Astrocyte (in vitro differentiated cells and primary cell): ENCODE results near the gene CBX7. TPM values are rescaled to one million over a fixed set of nuclear protein-coding genes. Genes with fewer than 3 reads are reported as not detected.
A peak's percentile ranks its signal among the peaks of the same experiment; 100 is the strongest.

Experiments
- DNase-seq: peaks from one replicate; pipeline ENCODE4 v3.0.0-alpha.2; 2010; ENCODE audit warnings: low read depth
- FAIRE-seq: peaks from 2 replicates; lab custom pipeline; 2011; peaks lifted over from hg19 to GRCh38; lab: Jason Lieb, UNC
- H2AFZ ChIP-seq: 2 replicates; pipeline ENCODE4 v1.6.0; 2012; ENCODE audit warnings: low read depth, low read length, inconsistent platforms
- H3K27ac ChIP-seq: 2 replicates; pipeline ENCODE4 v1.5.1; 2011; ENCODE audit warnings: low read depth, low read length, inconsistent platforms
- H3K27me3 ChIP-seq: 2 replicates; pipeline ENCODE4 v1.6.0; 2011; ENCODE audit warnings: low read length, inconsistent platforms; ENCODE audit not compliant: insufficient read depth
- H3K36me3 ChIP-seq: 2 replicates; pipeline ENCODE4 v1.5.1; 2011; ENCODE audit warnings: low read length, inconsistent platforms; ENCODE audit not compliant: insufficient read depth
- H3K4me1 ChIP-seq: 2 replicates; pipeline ENCODE4 v1.5.1; 2011; ENCODE audit warnings: low read length, inconsistent platforms; ENCODE audit not compliant: insufficient read depth
- H3K4me2 ChIP-seq: 2 replicates; pipeline ENCODE4 v1.6.0; 2012; ENCODE audit warnings: low read length, inconsistent platforms
- H3K4me3 ChIP-seq: 2 replicates; pipeline ENCODE4 v1.5.1; 2011; ENCODE audit warnings: low read depth, mild to moderate bottlenecking, low read length, inconsistent platforms; ENCODE audit not compliant: insufficient read depth
- H3K79me2 ChIP-seq: 2 replicates; pipeline ENCODE4 v1.6.0; 2012; ENCODE audit warnings: mild to moderate bottlenecking, low read length, inconsistent platforms; ENCODE audit not compliant: insufficient read depth
- H3K9ac ChIP-seq: 2 replicates; pipeline ENCODE4 v1.6.0; 2012; ENCODE audit warnings: mild to moderate bottlenecking, low read length, inconsistent platforms
- H3K9me3 ChIP-seq: 2 replicates; pipeline ENCODE4 v1.5.1; 2012; ENCODE audit warnings: low read depth, mild to moderate bottlenecking, low read length, inconsistent platforms; ENCODE audit not compliant: insufficient read depth
- H4K20me1 ChIP-seq: 2 replicates; pipeline ENCODE4 v1.6.0; 2012; ENCODE audit warnings: low read length, inconsistent platforms; ENCODE audit not compliant: insufficient read depth
- H3K27ac Mint-ChIP-seq: one replicate; pipeline ENCODE4 v1.8.0; 2021; ENCODE audit warnings: mild to moderate bottlenecking, mixed read lengths; ENCODE audit not compliant: unreplicated experiment
- H3K27me3 Mint-ChIP-seq: one replicate; pipeline ENCODE4 v1.8.0; 2021; ENCODE audit warnings: low read depth, mixed read lengths; ENCODE audit not compliant: unreplicated experiment
- H3K36me3 Mint-ChIP-seq: one replicate; pipeline ENCODE4 v1.8.0; 2021; ENCODE audit warnings: low read depth, mixed read lengths; ENCODE audit not compliant: unreplicated experiment
- H3K4me1 Mint-ChIP-seq: one replicate; pipeline ENCODE4 v1.8.0; 2021; ENCODE audit warnings: low read depth, mixed read lengths; ENCODE audit not compliant: unreplicated experiment
- H3K4me3 Mint-ChIP-seq: one replicate; pipeline ENCODE4 v1.8.0; 2021; ENCODE audit warnings: mild to moderate bottlenecking, moderate library complexity, mixed read lengths; ENCODE audit not compliant: unreplicated experiment
- H3K9me3 Mint-ChIP-seq: one replicate; pipeline ENCODE4 v1.8.0; 2021; ENCODE audit warnings: mild to moderate bottlenecking, mixed read lengths; ENCODE audit not compliant: unreplicated experiment
- EZH2 ChIP-seq: IDR thresholded peaks from 2 replicates; pipeline ENCODE4 v1.6.1; 2012; ENCODE audit warnings: mild to moderate bottlenecking, low read length, inconsistent platforms; ENCODE audit not compliant: insufficient read depth
- total RNA-seq: library from RNA; stranded (reverse); gene quantifications from 2 replicates; pipeline ENCODE4 v1.2.1, GENCODE V29; 2021
- TF ChIP-seq, protein P1 (sequence below): IDR thresholded peaks from 2 replicates; pipeline ENCODE4 v1.5.1; 2011; ENCODE audit warnings: low read depth, mild to moderate bottlenecking, inconsistent platforms, low read length, moderate library complexity; ENCODE audit not compliant: insufficient read depth

Gene CBX7
- total RNA-seq, 1 donor from 2014 or later = 1.2 TPM

DNA sequence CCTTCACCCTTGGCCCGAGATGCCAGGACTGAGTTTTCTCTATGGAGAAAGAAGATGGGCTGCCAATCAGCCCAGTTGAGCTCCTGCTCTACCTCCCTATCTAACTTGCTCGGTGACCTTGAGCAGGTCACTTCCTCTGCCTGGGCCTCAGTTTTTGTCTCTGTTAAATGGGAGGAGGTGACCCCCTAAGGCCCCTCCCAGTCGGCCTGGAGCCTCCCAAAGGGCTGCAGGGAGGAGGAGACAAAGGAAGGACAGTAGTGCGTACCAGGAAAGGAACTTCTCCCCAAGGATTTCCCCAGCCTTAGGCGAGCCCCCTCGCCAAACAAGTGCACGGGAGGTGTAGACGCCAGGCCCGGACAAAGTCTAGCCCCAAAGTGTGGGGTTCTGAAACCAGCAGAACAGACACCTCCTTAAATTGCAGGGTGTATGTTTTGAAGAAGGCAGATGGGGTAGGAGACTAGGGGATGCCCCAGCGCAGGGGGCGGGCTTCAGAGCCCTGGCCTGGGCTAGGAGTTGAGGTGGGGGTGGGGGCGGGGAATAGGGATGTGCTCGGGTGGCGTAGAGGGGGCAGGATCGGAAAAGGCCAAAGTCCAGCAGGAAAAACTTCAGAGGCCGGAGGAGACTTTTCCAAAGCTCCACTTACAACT is 1.0 kb downstream of the CBX7 start:
- Mint-ChIP-seq H3K27ac (no peak overlapping the region), H3K4me3 (peak overlapping the region; percentile 40), H3K4me1 (peaks cover 5% of the 10 kb centered on the region), H3K9me3 (peaks cover 3% of the 10 kb centered on the region), H3K27me3 (peaks cover 27% of the 10 kb centered on the region), H3K36me3 (peaks cover 3% of the 10 kb centered on the region)
- peak overlapping the region; percentile 83 for H3K4me2 ChIP-seq
- TF ChIP-seq, protein P1, sequence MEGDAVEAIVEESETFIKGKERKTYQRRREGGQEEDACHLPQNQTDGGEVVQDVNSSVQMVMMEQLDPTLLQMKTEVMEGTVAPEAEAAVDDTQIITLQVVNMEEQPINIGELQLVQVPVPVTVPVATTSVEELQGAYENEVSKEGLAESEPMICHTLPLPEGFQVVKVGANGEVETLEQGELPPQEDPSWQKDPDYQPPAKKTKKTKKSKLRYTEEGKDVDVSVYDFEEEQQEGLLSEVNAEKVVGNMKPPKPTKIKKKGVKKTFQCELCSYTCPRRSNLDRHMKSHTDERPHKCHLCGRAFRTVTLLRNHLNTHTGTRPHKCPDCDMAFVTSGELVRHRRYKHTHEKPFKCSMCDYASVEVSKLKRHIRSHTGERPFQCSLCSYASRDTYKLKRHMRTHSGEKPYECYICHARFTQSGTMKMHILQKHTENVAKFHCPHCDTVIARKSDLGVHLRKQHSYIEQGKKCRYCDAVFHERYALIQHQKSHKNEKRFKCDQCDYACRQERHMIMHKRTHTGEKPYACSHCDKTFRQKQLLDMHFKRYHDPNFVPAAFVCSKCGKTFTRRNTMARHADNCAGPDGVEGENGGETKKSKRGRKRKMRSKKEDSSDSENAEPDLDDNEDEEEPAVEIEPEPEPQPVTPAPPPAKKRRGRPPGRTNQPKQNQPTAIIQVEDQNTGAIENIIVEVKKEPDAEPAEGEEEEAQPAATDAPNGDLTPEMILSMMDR = no peak
- no peak for TF ChIP-seq EZH2
- H2AFZ ChIP-seq = peak overlapping the region; percentile 56
- no peaks in the 10 kb centered on the region for H3K9me3 ChIP-seq
- H3K9ac ChIP-seq = no peak overlapping the region
- FAIRE-seq = no peak
- H3K4me3 ChIP-seq = no peak overlapping the region
- no peaks in the 10 kb centered on the region for H3K36me3 ChIP-seq
- no peak for DNase-seq
- no peak overlapping the region for H3K27ac ChIP-seq
- H3K79me2 ChIP-seq = no peaks in the 10 kb centered on the region
- H3K4me1 ChIP-seq = peaks cover 10% of the 10 kb centered on the region
- H4K20me1 ChIP-seq = no peaks in the 10 kb centered on the region
- H3K27me3 ChIP-seq = peaks cover 25% of the 10 kb centered on the region

DNA sequence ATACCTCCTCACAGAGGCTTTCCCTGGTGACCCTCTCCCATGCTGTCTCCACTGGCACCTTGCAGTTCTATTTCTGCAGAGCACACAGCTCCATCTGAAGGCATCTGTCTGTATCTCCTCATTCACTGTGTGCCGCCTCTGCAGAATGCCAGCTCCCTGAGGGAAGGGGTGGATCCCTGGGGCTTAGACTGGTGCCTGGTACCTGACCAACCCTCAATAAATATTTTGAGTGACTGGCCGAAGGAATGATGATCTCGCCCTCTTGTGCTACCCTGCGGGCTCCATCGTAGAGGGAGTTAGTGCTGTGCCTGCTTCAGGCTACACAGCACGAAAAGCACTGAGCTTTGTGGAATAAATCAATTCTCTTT is 1.6 kb downstream of the CBX7 start:
- TF ChIP-seq, protein P1 = no peak
- TF ChIP-seq EZH2 = no peak
- H3K9ac ChIP-seq = no peak overlapping the region
- H3K27ac ChIP-seq = no peak overlapping the region
- H3K4me2 ChIP-seq = no peak overlapping the region
- no peak overlapping the region for H2AFZ ChIP-seq
- peak overlapping the region; percentile 54 for H3K4me3 Mint-ChIP-seq
- H3K27ac Mint-ChIP-seq = no peak overlapping the region
- DNase-seq (no peak), FAIRE-seq (no peak)
- H3K36me3 Mint-ChIP-seq = peaks cover 3% of the 10 kb centered on the region
- H3K9me3 ChIP-seq = no peaks in the 10 kb centered on the region
- H3K79me2 ChIP-seq = no peaks in the 10 kb centered on the region
- no peaks in the 10 kb centered on the region for H3K36me3 ChIP-seq
- peaks cover 25% of the 10 kb centered on the region for H3K27me3 Mint-ChIP-seq
- H3K4me1 Mint-ChIP-seq = peaks cover 3% of the 10 kb centered on the region
- H3K27me3 ChIP-seq = peaks cover 22% of the 10 kb centered on the region
- no peaks in the 10 kb centered on the region for H4K20me1 ChIP-seq
- H3K4me1 ChIP-seq = peaks cover 15% of the 10 kb centered on the region
- peaks cover 3% of the 10 kb centered on the region for H3K9me3 Mint-ChIP-seq
- no peak overlapping the region for H3K4me3 ChIP-seq
